ENCODE measurements around the gene ACSM5. TPM values are rescaled to one million over a fixed set of nuclear protein-coding genes. Genes with fewer than 3 reads are reported as not detected.

Gene ACSM5
- total and polyA plus RNA-seq, 2 donors (not counting 1 experiment from before 2014, with no cell fraction given), result not detected

- Histone ChIP-seq H2AFZ (ENCODE audit: insufficient read depth, low read depth, low read length, poor library complexity, severe bottlenecking) (no peak overlapping the region), H3K4me1 (ENCODE audit: control insufficient read depth in 2 of 2, insufficient read depth in 2 of 2, low read length in 2 of 2) (no peaks in the 10 kb centered on the region), H3K27me3 (replicated peaks in 1 of 4; ENCODE audit: control extremely low read depth in 1 of 4, control insufficient read depth in 3 of 4, insufficient read depth in 4 of 4, low read length in 3 of 4) (no peaks in the 10 kb centered on the region), H3K79me2 (ENCODE audit: control insufficient read depth, insufficient read depth, low read length) (no peaks in the 10 kb centered on the region), H3K4me3 (ENCODE audit: control extremely low read depth in 1 of 5, extremely low read depth in 1 of 5, insufficient read depth in 1 of 5, low read depth in 2 of 5, low read length in 4 of 5) (no peak overlapping the region), H3K36me3 (replicated peaks in 1 of 2; ENCODE audit: control extremely low read depth in 1 of 2, control insufficient read depth in 1 of 2, extremely low read depth in 1 of 2, insufficient read depth in 2 of 2, low read length in 1 of 2) (no peaks in the 10 kb centered on the region), H4K20me1 (ENCODE audit: control insufficient read depth, insufficient read depth, low read length, poor library complexity, severe bottlenecking) (no peaks in the 10 kb centered on the region), H3K9ac (ENCODE audit: low read length) (no peak overlapping the region), H3K27ac (ENCODE audit: low read length in 2 of 2) (no peak overlapping the region), H3K9me3 (ENCODE audit: control extremely low read depth in 1 of 3, control insufficient read depth in 2 of 3, insufficient read depth in 1 of 3, low read length in 2 of 3) (no peaks in the 10 kb centered on the region), H3K4me2 (replicated peaks; ENCODE audit: low read depth, low read length, poor library complexity, severe bottlenecking) (no peak overlapping the region)
- no peak for DNase-seq
- no peak for TF ChIP-seq CTCF (IDR thresholded peaks at IDR 0.05)
- TF ChIP-seq EZH2 (IDR thresholded peaks at IDR 0.05; ENCODE audit: borderline replicate concordance, insufficient read depth, low read depth, low read length, poor library complexity, severe bottlenecking), result no peak
- Mint-ChIP-seq H3K27me3 (peaks cover 3% of the 10 kb centered on the region), H3K27ac (no peak overlapping the region), H3K4me3 (no peak overlapping the region), H3K9me3 (ENCODE audit: insufficient read depth) (no peaks in the 10 kb centered on the region), H3K4me1 (no peaks in the 10 kb centered on the region)
- ChIA-PET POLR2A (no interaction called here), CTCF (no interaction called here)
- no peak for ATAC-seq (ENCODE audit: low read depth)
- intact Hi-C loops (cut with micrococcal nuclease), result no loop called here
- WGBS (ENCODE audit: insufficient coverage), result 100% methylated on average over 2 of the region's 2 CpGs
These were observed 6.7 kb upstream of the ACSM5 start for GRCh38 chr16:20402651-20403050.

GRCh38 chr16:20404637-20405036 is 4.7 kb upstream of the ACSM5 start, which contains the start of gene PDILT:
TSS of gene PDILT (minus strand) at chr16:20404737. CDS start at chr16:20399300, 5,437 bp downstream.
- Histone ChIP-seq H3K4me3 (ENCODE audit: control extremely low read depth in 1 of 5, extremely low read depth in 1 of 5, insufficient read depth in 1 of 5, low read depth in 2 of 5, low read length in 4 of 5) (no peak within 1 kb of the TSS), H3K9ac (ENCODE audit: low read length) (no peak within 1 kb of the TSS), H3K27ac (ENCODE audit: low read length in 2 of 2) (no peak within 1 kb of the TSS), H3K36me3 (replicated peaks in 1 of 2; ENCODE audit: control extremely low read depth in 1 of 2, control insufficient read depth in 1 of 2, extremely low read depth in 1 of 2, insufficient read depth in 2 of 2, low read length in 1 of 2) (no peaks in the 10 kb centered on the region), H3K4me1 (ENCODE audit: control insufficient read depth in 2 of 2, insufficient read depth in 2 of 2, low read length in 2 of 2) (peaks cover 0 to 3% of the 10 kb centered on the region in 2 donors), H3K79me2 (ENCODE audit: control insufficient read depth, insufficient read depth, low read length) (no peaks in the 10 kb centered on the region), H3K27me3 (replicated peaks in 1 of 4; ENCODE audit: control extremely low read depth in 1 of 4, control insufficient read depth in 3 of 4, insufficient read depth in 4 of 4, low read length in 3 of 4) (no peaks in the 10 kb centered on the region), H3K9me3 (ENCODE audit: control extremely low read depth in 1 of 3, control insufficient read depth in 2 of 3, insufficient read depth in 1 of 3, low read length in 2 of 3) (no peaks in the 10 kb centered on the region), H3K4me2 (replicated peaks; ENCODE audit: low read depth, low read length, poor library complexity, severe bottlenecking) (no peak within 1 kb of the TSS), H2AFZ (ENCODE audit: insufficient read depth, low read depth, low read length, poor library complexity, severe bottlenecking) (no peak within 1 kb of the TSS), H4K20me1 (ENCODE audit: control insufficient read depth, insufficient read depth, low read length, poor library complexity, severe bottlenecking) (no peaks in the 10 kb centered on the region)
- intact Hi-C loops (cut with micrococcal nuclease), result no loop called here
- H3K9me3 Mint-ChIP-seq (ENCODE audit: insufficient read depth), result no peaks in the 10 kb centered on the region
- H3K27me3 Mint-ChIP-seq, result peaks cover 3% of the 10 kb centered on the region
- H3K4me3 Mint-ChIP-seq, result no peak within 1 kb of the TSS
- WGBS (ENCODE audit: insufficient coverage), result 100% methylated on average over 2 of the region's 2 CpGs
- ATAC-seq (ENCODE audit: low read depth) (no peak), DNase-seq (no peak)
- ChIA-PET CTCF (no interaction called here), POLR2A (no interaction called here)
- H3K27ac Mint-ChIP-seq, result no peak within 1 kb of the TSS
- peaks cover 3% of the 10 kb centered on the region for H3K4me1 Mint-ChIP-seq
- TF ChIP-seq EZH2 (IDR thresholded peaks at IDR 0.05; ENCODE audit: borderline replicate concordance, insufficient read depth, low read depth, low read length, poor library complexity, severe bottlenecking) (no peak), CTCF (IDR thresholded peaks at IDR 0.05) (no peak)

All from B cell (primary cell).